ENCODE data around the gene AATK. TPM values are rescaled to one million over a fixed set of nuclear protein-coding genes. Genes with fewer than 3 reads are reported as not detected.

AATK gene
- total and polyA plus RNA-seq, 2 experiments from 2014 or later = 1.1 to 5.0 TPM

DNA sequence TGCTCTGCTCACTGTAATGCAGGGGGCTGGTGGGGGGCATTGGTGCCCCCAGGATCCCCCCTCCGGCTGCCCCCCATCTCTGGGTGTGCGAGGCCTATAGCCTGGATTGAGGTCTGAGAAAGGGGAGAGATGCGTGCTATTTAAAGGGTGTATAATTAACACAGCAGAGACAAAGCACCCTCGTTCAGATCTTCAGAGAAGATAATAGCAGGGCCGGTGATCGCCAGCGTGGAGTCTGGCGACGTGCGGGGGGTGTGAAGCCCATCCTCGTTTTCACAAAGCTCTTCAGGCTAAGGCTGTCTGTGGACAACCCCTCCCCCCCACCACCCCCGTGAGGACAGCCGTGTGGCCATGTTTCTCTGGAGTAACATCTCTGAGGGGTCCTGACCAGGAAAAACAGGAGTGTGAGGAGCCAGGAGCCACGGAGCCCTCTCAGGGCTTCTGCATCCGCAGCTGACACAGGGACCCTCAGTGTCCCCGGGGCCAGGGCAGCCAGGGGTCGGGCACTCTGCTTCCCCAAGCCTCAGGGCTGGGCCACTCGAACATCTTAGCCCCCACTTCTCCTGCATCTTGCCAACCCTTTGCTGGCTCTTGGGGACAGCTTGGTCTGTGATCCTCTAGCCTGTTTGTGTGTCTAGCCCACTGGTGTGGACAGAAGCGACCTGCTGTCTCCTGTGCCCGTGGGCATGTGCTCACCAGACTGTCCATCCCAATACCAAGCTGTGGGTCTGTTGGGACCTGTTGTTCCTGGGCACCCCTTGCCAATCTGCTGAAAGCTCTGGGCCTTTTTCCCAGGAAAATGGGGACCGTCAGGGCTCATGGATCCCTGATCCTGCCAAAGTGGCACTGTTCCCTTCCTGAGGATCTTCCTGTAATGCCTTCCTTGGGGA is 72.2 kb downstream of the AATK start:
- Histone ChIP-seq H3K4me3 (no peak overlapping the region), H3K4me2 (no peak overlapping the region), H3F3A (replicated peaks; ENCODE audit: low read depth) (0 out of 2 replicates have a peak, but pooled peaks cover 4% of the 10 kb centered on the region), H3K4me1 (ENCODE audit: insufficient read depth) (peaks cover 6% of the 10 kb centered on the region; the same call in 1 of the 2 replicates), H3K27ac (ENCODE audit: low read depth) (peak overlapping the region; percentile 26; the same call in 1 of the 2 replicates), H3K79me2 (replicated peaks; ENCODE audit: insufficient read depth) (no peaks in the 10 kb centered on the region), H4K20me1 (replicated peaks; ENCODE audit: insufficient read depth) (no peaks in the 10 kb centered on the region), H3K36me3 (ENCODE audit: insufficient read depth) (no peaks in the 10 kb centered on the region), H3K9me2 (ENCODE audit: insufficient read depth) (no peaks in the 10 kb centered on the region), H3K27me3 (ENCODE audit: insufficient read depth) (no peaks in the 10 kb centered on the region), H2AFZ (no peak overlapping the region)
- Mint-ChIP-seq H3K27me3 (ENCODE audit: insufficient read depth, low read depth, poor library complexity) (peaks cover 25% of the 10 kb centered on the region), H3K27ac (peak overlapping the region; percentile 79), H3K9me3 (no peaks in the 10 kb centered on the region), H3K36me3 (ENCODE audit: low read depth) (no peaks in the 10 kb centered on the region), H3K4me3 (no peak overlapping the region; the same call in 2 of the 3 replicates), H3K4me1 (peaks cover 34% of the 10 kb centered on the region)
- TF ChIP-seq, protein P1, sequence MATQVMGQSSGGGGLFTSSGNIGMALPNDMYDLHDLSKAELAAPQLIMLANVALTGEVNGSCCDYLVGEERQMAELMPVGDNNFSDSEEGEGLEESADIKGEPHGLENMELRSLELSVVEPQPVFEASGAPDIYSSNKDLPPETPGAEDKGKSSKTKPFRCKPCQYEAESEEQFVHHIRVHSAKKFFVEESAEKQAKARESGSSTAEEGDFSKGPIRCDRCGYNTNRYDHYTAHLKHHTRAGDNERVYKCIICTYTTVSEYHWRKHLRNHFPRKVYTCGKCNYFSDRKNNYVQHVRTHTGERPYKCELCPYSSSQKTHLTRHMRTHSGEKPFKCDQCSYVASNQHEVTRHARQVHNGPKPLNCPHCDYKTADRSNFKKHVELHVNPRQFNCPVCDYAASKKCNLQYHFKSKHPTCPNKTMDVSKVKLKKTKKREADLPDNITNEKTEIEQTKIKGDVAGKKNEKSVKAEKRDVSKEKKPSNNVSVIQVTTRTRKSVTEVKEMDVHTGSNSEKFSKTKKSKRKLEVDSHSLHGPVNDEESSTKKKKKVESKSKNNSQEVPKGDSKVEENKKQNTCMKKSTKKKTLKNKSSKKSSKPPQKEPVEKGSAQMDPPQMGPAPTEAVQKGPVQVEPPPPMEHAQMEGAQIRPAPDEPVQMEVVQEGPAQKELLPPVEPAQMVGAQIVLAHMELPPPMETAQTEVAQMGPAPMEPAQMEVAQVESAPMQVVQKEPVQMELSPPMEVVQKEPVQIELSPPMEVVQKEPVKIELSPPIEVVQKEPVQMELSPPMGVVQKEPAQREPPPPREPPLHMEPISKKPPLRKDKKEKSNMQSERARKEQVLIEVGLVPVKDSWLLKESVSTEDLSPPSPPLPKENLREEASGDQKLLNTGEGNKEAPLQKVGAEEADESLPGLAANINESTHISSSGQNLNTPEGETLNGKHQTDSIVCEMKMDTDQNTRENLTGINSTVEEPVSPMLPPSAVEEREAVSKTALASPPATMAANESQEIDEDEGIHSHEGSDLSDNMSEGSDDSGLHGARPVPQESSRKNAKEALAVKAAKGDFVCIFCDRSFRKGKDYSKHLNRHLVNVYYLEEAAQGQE (IDR thresholded peaks at IDR 0.05; ENCODE audit: unreplicated experiment) = no peak
- TF ChIP-seq STAT1 (IDR thresholded peaks at IDR 0.05; ENCODE audit: unreplicated experiment) = no peak
- TF ChIP-seq JUNB (IDR thresholded peaks at IDR 0.05; ENCODE audit: unreplicated experiment) = no peak
- TF ChIP-seq NANOG (IDR thresholded peaks at IDR 0.05; ENCODE audit: borderline replicate concordance) = no peak
- TF ChIP-seq, protein P2, sequence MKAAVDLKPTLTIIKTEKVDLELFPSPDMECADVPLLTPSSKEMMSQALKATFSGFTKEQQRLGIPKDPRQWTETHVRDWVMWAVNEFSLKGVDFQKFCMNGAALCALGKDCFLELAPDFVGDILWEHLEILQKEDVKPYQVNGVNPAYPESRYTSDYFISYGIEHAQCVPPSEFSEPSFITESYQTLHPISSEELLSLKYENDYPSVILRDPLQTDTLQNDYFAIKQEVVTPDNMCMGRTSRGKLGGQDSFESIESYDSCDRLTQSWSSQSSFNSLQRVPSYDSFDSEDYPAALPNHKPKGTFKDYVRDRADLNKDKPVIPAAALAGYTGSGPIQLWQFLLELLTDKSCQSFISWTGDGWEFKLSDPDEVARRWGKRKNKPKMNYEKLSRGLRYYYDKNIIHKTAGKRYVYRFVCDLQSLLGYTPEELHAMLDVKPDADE (IDR thresholded peaks at IDR 0.05) = no peak
- TF ChIP-seq, protein P3, sequence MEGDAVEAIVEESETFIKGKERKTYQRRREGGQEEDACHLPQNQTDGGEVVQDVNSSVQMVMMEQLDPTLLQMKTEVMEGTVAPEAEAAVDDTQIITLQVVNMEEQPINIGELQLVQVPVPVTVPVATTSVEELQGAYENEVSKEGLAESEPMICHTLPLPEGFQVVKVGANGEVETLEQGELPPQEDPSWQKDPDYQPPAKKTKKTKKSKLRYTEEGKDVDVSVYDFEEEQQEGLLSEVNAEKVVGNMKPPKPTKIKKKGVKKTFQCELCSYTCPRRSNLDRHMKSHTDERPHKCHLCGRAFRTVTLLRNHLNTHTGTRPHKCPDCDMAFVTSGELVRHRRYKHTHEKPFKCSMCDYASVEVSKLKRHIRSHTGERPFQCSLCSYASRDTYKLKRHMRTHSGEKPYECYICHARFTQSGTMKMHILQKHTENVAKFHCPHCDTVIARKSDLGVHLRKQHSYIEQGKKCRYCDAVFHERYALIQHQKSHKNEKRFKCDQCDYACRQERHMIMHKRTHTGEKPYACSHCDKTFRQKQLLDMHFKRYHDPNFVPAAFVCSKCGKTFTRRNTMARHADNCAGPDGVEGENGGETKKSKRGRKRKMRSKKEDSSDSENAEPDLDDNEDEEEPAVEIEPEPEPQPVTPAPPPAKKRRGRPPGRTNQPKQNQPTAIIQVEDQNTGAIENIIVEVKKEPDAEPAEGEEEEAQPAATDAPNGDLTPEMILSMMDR (conservative IDR thresholded peaks at IDR 0.05; ENCODE audit: low read depth in 2 of 2) = no peak
- TF ChIP-seq, protein P4, sequence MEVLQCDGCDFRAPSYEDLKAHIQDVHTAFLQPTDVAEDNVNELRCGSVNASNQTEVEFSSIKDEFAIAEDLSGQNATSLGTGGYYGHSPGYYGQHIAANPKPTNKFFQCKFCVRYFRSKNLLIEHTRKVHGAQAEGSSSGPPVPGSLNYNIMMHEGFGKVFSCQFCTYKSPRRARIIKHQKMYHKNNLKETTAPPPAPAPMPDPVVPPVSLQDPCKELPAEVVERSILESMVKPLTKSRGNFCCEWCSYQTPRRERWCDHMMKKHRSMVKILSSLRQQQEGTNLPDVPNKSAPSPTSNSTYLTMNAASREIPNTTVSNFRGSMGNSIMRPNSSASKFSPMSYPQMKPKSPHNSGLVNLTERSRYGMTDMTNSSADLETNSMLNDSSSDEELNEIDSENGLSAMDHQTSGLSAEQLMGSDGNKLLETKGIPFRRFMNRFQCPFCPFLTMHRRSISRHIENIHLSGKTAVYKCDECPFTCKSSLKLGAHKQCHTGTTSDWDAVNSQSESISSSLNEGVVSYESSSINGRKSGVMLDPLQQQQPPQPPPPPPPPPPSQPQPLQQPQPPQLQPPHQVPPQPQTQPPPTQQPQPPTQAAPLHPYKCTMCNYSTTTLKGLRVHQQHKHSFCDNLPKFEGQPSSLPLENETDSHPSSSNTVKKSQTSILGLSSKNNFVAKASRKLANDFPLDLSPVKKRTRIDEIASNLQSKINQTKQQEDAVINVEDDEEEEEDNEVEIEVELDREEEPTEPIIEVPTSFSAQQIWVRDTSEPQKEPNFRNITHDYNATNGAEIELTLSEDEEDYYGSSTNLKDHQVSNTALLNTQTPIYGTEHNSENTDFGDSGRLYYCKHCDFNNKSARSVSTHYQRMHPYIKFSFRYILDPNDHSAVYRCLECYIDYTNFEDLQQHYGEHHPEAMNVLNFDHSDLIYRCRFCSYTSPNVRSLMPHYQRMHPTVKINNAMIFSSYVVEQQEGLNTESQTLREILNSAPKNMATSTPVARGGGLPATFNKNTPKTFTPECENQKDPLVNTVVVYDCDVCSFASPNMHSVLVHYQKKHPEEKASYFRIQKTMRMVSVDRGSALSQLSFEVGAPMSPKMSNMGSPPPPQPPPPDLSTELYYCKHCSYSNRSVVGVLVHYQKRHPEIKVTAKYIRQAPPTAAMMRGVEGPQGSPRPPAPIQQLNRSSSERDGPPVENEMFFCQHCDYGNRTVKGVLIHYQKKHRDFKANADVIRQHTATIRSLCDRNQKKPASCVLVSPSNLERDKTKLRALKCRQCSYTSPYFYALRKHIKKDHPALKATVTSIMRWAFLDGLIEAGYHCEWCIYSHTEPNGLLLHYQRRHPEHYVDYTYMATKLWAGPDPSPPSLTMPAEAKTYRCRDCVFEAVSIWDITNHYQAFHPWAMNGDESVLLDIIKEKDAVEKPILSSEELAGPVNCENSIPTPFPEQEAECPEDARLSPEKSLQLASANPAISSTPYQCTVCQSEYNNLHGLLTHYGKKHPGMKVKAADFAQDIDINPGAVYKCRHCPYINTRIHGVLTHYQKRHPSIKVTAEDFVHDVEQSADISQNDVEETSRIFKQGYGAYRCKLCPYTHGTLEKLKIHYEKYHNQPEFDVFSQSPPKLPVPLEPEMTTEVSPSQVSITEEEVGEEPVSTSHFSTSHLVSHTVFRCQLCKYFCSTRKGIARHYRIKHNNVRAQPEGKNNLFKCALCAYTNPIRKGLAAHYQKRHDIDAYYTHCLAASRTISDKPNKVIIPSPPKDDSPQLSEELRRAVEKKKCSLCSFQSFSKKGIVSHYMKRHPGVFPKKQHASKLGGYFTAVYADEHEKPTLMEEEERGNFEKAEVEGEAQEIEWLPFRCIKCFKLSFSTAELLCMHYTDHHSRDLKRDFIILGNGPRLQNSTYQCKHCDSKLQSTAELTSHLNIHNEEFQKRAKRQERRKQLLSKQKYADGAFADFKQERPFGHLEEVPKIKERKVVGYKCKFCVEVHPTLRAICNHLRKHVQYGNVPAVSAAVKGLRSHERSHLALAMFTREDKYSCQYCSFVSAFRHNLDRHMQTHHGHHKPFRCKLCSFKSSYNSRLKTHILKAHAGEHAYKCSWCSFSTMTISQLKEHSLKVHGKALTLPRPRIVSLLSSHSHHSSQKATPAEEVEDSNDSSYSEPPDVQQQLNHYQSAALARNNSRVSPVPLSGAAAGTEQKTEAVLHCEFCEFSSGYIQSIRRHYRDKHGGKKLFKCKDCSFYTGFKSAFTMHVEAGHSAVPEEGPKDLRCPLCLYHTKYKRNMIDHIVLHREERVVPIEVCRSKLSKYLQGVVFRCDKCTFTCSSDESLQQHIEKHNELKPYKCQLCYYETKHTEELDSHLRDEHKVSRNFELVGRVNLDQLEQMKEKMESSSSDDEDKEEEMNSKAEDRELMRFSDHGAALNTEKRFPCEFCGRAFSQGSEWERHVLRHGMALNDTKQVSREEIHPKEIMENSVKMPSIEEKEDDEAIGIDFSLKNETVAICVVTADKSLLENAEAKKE (CRISPR knock-in tag; IDR thresholded peaks at IDR 0.05) = no peak
- DNase-seq (ENCODE audit: low spot score) = no peak
- no peak for ATAC-seq

Measured in GM23338 (cell line).